WERI-Rb-1 (cell line): ENCODE data around the gene MID1.

Experiments
- DNase-seq: peaks from one replicate; pipeline ENCODE4 v3.0.0-alpha.2; 2020
- H3K27ac ChIP-seq: fragments of 250-450 bp; sonication (Bioruptor Pico); 2 replicates; pipeline ENCODE4 v1.5.1; 2020; ENCODE audit warnings: mild to moderate bottlenecking, moderate library complexity
- H3K27me3 ChIP-seq: fragments of 250-450 bp; sonication (Bioruptor Pico); 2 replicates; pipeline ENCODE4 v1.5.1; 2021; ENCODE audit warnings: mild to moderate bottlenecking, low read depth, moderate library complexity; ENCODE audit not compliant: insufficient read depth, severe bottlenecking
- H3K36me3 ChIP-seq: fragments of 250-450 bp; sonication (Bioruptor Pico); 2 replicates; pipeline ENCODE4 v1.5.1; 2020; ENCODE audit warnings: mild to moderate bottlenecking, moderate library complexity
- H3K4me3 ChIP-seq: 2 replicates; pipeline ENCODE4 v1.5.1; 2011; ENCODE audit warnings: low read depth, mild to moderate bottlenecking, control low read depth, low read length
- H3K9me3 ChIP-seq: fragments of 250-450 bp; sonication (Bioruptor Pico); 2 replicates; pipeline ENCODE4 v1.5.1; 2021; ENCODE audit warnings: mild to moderate bottlenecking, moderate library complexity; ENCODE audit not compliant: severe bottlenecking
- CTCF ChIP-seq: IDR thresholded peaks from 2 replicates; pipeline ENCODE4 v1.5.1; 2011; ENCODE audit warnings: low read depth, mild to moderate bottlenecking, control low read depth, inconsistent platforms, low read length

Gene MID1

DNA sequence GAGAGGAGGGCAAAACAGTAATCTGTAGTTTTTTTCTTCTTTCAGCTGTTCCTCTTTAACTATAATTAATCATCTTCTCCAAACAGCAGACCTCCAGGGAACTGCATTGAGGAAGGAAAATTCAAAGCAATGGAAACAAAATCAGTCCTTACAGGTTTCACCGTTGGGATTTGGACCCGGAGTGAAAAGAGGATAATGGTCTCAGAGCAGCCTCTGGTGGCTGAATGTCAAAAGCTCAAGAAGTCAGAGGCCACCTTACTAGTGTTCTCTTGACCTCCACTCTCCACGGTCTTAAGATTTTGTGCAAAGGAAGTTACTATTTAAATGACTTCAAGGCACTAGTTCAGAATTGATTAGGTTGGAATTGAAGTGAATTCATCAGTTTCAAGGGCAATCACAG is 16.0 kb upstream of the MID1 start:
- Histone ChIP-seq H3K36me3 (no peaks in the 10 kb centered on the region), H3K9me3 (no peaks in the 10 kb centered on the region), H3K4me3 (no peak overlapping the region), H3K27me3 (no peaks in the 10 kb centered on the region), H3K27ac (no peak overlapping the region)
- peak; percentile 74 for TF ChIP-seq CTCF
- peak; percentile 35 for DNase-seq

- Histone ChIP-seq H3K27ac (no peak overlapping the region), H3K27me3 (no peaks in the 10 kb centered on the region), H3K4me3 (no peak overlapping the region), H3K9me3 (no peaks in the 10 kb centered on the region), H3K36me3 (no peaks in the 10 kb centered on the region)
- DNase-seq, result no peak
- TF ChIP-seq CTCF, result no peak
Measured at GRCh38 chrX:10634392-10635161, 14.2 kb upstream of the MID1 start.

DNA sequence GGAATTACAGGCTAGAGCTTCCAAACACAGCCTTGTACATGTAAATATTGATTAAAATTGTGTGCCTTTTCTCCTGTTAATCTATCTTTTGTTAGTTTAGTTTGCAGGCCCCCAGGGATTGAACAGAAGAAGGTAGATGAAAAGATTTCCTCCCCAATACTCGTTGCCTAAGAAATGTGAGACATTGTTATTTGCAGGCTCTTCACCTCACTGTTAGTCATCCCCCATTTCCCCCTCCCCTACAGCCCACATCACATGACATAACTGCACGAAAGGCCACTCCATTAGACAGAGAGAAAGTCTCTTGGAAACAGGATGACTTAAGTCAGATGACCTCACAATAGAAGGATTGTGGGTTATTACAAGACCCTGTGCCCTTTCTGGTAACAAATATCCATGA is 13.3 kb upstream of the MID1 start:
- Histone ChIP-seq H3K4me3 (no peak overlapping the region), H3K36me3 (no peaks in the 10 kb centered on the region), H3K27ac (no peak overlapping the region), H3K9me3 (no peaks in the 10 kb centered on the region), H3K27me3 (no peaks in the 10 kb centered on the region)
- no peak for DNase-seq
- no peak for TF ChIP-seq CTCF

DNA sequence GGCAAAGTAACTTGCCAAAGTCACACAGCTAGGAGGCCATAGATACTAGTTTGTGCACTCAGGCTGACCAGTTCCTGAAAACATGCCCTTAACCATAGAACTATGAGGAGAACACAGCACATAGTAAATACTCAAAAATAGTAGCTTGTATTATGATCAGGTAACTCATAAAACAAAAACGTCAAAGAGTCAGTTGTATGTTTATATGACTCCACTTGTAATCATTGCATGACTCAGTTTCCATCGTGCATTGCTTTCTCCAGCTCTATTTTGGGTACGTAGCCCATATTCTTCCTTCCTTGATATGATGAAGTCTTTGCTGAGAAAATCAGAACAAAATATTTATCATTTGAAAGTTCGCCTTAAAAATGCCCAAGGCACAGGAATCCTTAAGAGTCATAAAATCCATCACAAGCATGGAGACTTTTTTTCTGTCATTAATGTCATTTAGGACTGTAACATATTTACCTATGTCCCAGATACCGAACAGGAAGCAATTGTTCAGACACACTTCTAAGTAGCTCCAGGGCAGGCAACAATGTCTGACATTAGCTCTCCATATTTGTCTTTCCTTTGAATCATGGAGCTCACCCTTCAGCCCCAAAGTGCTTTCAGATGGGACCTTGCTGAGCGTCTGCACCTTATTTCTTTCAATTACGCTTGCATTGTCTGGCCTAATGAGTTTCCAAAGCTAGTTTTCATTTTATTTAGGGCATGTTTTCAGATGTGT is 11.2 kb upstream of the MID1 start:
- H3K27me3 ChIP-seq, result no peaks in the 10 kb centered on the region
- no peak overlapping the region for H3K4me3 ChIP-seq
- no peak overlapping the region for H3K27ac ChIP-seq
- no peak for DNase-seq
- H3K36me3 ChIP-seq, result no peaks in the 10 kb centered on the region
- no peaks in the 10 kb centered on the region for H3K9me3 ChIP-seq
- TF ChIP-seq CTCF, result no peak

DNA sequence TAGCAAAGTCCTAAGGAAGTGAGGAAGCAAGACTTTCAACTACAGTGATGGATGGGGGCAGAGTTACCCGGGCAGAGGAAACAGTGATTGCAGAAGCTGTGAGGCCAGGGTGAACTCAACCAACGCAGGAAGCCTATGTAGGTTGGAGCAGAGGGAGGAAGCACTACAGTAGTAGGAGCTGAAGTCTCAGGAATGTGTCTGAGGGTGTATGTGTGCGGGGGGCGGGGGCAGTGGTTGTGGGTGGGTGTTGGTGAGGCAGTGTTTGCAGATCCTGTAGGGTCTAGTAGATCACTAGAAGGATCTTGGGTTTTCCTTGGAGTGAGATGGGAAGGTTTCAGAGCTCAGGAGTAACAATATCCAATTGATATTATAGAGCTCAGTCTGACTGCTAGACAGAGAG is 9.9 kb upstream of the MID1 start:
- no peak for TF ChIP-seq CTCF
- Histone ChIP-seq H3K4me3 (no peak overlapping the region), H3K9me3 (no peaks in the 10 kb centered on the region), H3K27me3 (no peaks in the 10 kb centered on the region), H3K27ac (no peak overlapping the region), H3K36me3 (no peaks in the 10 kb centered on the region)
- DNase-seq, result no peak
